Liver (tissue), 9 donors: Measurements from ENCODE around the gene ATP2C2. TPM values are rescaled to one million over a fixed set of nuclear protein-coding genes. Genes with fewer than 3 reads are reported as not detected.

Experiments used
- DNase-seq: peaks from one replicate; pipeline ENCODE4 v3.0.0-alpha.2; 2017; ENCODE audit warnings: low spot score
- H3K27ac ChIP-seq, 2 donors: one replicate each; pipeline ENCODE4 v1.7.0; 2013; ENCODE audit warnings: inconsistent platforms in 2 of 2, low read length in 2 of 2, control low read depth in 1 of 2, low read depth in 1 of 2, mild to moderate bottlenecking in 1 of 2
- H3K27me3 ChIP-seq, 4 donors: one replicate each; pipeline versions ENCODE4 v1.6.1 to v1.7.0; 2013; ENCODE audit warnings: low read length in 3 of 4, inconsistent platforms in 1 of 4, mild to moderate bottlenecking in 1 of 4, moderate library complexity in 1 of 4; ENCODE audit not compliant: control insufficient read depth in 4 of 4, insufficient read depth in 4 of 4
- H3K36me3 ChIP-seq, 4 donors: one replicate each; pipeline versions ENCODE4 v1.6.1 to v1.7.0; 2013; ENCODE audit warnings: low read length in 3 of 4, mild to moderate bottlenecking in 3 of 4, low read depth in 1 of 4, moderate library complexity in 1 of 4; ENCODE audit not compliant: control insufficient read depth in 4 of 4, insufficient read depth in 3 of 4
- H3K4me1 ChIP-seq, 4 donors: one replicate each; pipeline versions ENCODE4 v1.6.1 to v1.7.0; 2013; ENCODE audit warnings: low read length in 3 of 4, mild to moderate bottlenecking in 3 of 4, moderate library complexity in 1 of 4; ENCODE audit not compliant: control insufficient read depth in 4 of 4, insufficient read depth in 4 of 4
- H3K4me3 ChIP-seq, 3 donors: one replicate each; pipeline versions ENCODE4 v1.6.1 to v1.7.0; 2013; ENCODE audit warnings: low read length in 3 of 3, control low read depth in 1 of 3, low read depth in 1 of 3, mild to moderate bottlenecking in 1 of 3
- H3K9ac ChIP-seq, 2 donors: one replicate each; pipeline ENCODE4 v1.7.0; 2013; ENCODE audit warnings: low read length in 2 of 2, mild to moderate bottlenecking in 2 of 2, moderate library complexity in 2 of 2, control low read depth in 1 of 2, low read depth in 1 of 2
- H3K9me3 ChIP-seq, 4 donors: one replicate each; pipeline versions ENCODE4 v1.6.1 to v1.7.0; 2013; ENCODE audit warnings: low read length in 3 of 4; ENCODE audit not compliant: control insufficient read depth in 4 of 4
- FOXA1 ChIP-seq: IDR thresholded peaks from 2 replicates; pipeline ENCODE4 v1.6.1; 2016; ENCODE audit warnings: antibody characterized with exemption
- FOXA2 ChIP-seq: IDR thresholded peaks from 2 replicates; pipeline ENCODE4 v1.6.1; 2016; ENCODE audit warnings: antibody characterized with exemption
- GABPA ChIP-seq, 2 donors: IDR thresholded peaks in 1 of 2; conservative IDR thresholded peaks in 1 of 2; 2 replicates each; pipeline ENCODE4 v1.6.1; 2016; ENCODE audit warnings: antibody characterized with exemption in 2 of 2, mild to moderate bottlenecking in 1 of 2, moderate library complexity in 1 of 2
- HNF4G ChIP-seq: IDR thresholded peaks from 2 replicates; pipeline ENCODE4 v1.6.1; 2016; ENCODE audit warnings: antibody characterized with exemption
- JUND ChIP-seq, 2 donors: IDR thresholded peaks; 2 replicates each; pipeline ENCODE4 v1.6.1; 2016; ENCODE audit warnings: antibody characterized with exemption in 2 of 2
- MAX ChIP-seq: IDR thresholded peaks from 2 replicates; pipeline ENCODE4 v1.6.1; 2016; ENCODE audit warnings: antibody characterized with exemption
- NR2F2 ChIP-seq: IDR thresholded peaks from 2 replicates; pipeline ENCODE4 v1.6.1; 2016; ENCODE audit warnings: antibody characterized with exemption
- RAD21 ChIP-seq, 2 donors: IDR thresholded peaks; 2 replicates each; pipeline ENCODE4 v1.6.1; 2016; ENCODE audit warnings: antibody characterized with exemption in 2 of 2, mild to moderate bottlenecking in 2 of 2
- REST ChIP-seq: IDR thresholded peaks from 2 replicates; pipeline ENCODE4 v1.6.1; 2016; ENCODE audit warnings: antibody characterized with exemption, mild to moderate bottlenecking
- SP1 ChIP-seq: IDR thresholded peaks from 2 replicates; pipeline ENCODE4 v1.6.1; 2018; ENCODE audit warnings: antibody characterized with exemption, mild to moderate bottlenecking
- YY1 ChIP-seq: IDR thresholded peaks from 2 replicates; pipeline ENCODE4 v1.6.1; 2016; ENCODE audit warnings: antibody characterized with exemption, mild to moderate bottlenecking
- WGBS: extraction: QIAGEN DNeasy Blood & Tissue Kit; methylation state at CpG from one replicate; pipeline ENCODE4 v1.1.7; 2013; 5-methylcytosine and 5-hydroxymethylcytosine counted together
- polyA plus RNA-seq, 2 donors: library from polyadenylated mRNA; stranded (reverse) in 1 of 2; unstranded in 1 of 2; fragments of 200-250 nt in 1 of 2; fragments of >200 nt in 1 of 2; fragmentation: Nextera tagmentation in 1 of 2; extraction: Ambion mirVana in 1 of 2; gene quantifications; one replicate each; pipeline versions ENCODE4 v1.2.1 to v1.2.3, GENCODE V29; 2013 to 2015
- total RNA-seq, 2 donors: library from RNA; depleted of rRNA; stranded (reverse); fragments of >200 nt; gene quantifications; one replicate each; pipeline ENCODE4 v1.2.3, GENCODE V29; 2014
- TF ChIP-seq, protein P1 (sequence below): fragments of 150-350 bp; IDR thresholded peaks from 2 replicates; pipeline ENCODE4 v1.5.1; 2017; ENCODE audit warnings: improper control_type of control experiment, low read depth, low read length; ENCODE audit not compliant: missing input control
- TF ChIP-seq, protein P2 (sequence below): IDR thresholded peaks from 2 replicates; pipeline ENCODE4 v1.6.1; 2016; ENCODE audit warnings: antibody characterized with exemption
- donor health status: healthy.
- donor health status: healthy.
- donor health status: healthy.
- donor health status: healthy.
- donor health status: healthy.

Gene ATP2C2
- total and polyA plus RNA-seq, 4 donors = 0.05 to 0.33 (median 0.22) TPM

GRCh38 chr16:84442416-84443145 is 74.2 kb downstream of the ATP2C2 start:
- no peaks in the 10 kb centered on the region for H3K4me1 ChIP-seq
- H3K9me3 ChIP-seq = no peaks in the 10 kb centered on the region
- no peak for DNase-seq
- H3K27me3 ChIP-seq = no peaks in the 10 kb centered on the region
- no peak overlapping the region for H3K27ac ChIP-seq
- no peaks in the 10 kb centered on the region for H3K36me3 ChIP-seq
- H3K4me3 ChIP-seq = no peak overlapping the region
- no peak overlapping the region for H3K9ac ChIP-seq
- TF ChIP-seq GABPA (IDR thresholded peaks at IDR 0.05 in 1 of 2, conservative IDR thresholded peaks at IDR 0.05 in 1 of 2) (no peak), FOXA2 (no peak), RAD21 (IDR thresholded peaks at IDR 0.05) (no peak), JUND (IDR thresholded peaks at IDR 0.05) (no peak)
- WGBS = 84% methylated on average over 19 of the region's 19 CpGs

GRCh38 chr16:84443166-84443802 is 74.9 kb downstream of the ATP2C2 start:
- TF ChIP-seq NR2F2 (no peak), HNF4G (no peak), YY1 (no peak), MAX (no peak), FOXA1 (no peak), JUND (IDR thresholded peaks at IDR 0.05) (no peak), REST (no peak), SP1 (no peak)
- TF ChIP-seq, protein P1, sequence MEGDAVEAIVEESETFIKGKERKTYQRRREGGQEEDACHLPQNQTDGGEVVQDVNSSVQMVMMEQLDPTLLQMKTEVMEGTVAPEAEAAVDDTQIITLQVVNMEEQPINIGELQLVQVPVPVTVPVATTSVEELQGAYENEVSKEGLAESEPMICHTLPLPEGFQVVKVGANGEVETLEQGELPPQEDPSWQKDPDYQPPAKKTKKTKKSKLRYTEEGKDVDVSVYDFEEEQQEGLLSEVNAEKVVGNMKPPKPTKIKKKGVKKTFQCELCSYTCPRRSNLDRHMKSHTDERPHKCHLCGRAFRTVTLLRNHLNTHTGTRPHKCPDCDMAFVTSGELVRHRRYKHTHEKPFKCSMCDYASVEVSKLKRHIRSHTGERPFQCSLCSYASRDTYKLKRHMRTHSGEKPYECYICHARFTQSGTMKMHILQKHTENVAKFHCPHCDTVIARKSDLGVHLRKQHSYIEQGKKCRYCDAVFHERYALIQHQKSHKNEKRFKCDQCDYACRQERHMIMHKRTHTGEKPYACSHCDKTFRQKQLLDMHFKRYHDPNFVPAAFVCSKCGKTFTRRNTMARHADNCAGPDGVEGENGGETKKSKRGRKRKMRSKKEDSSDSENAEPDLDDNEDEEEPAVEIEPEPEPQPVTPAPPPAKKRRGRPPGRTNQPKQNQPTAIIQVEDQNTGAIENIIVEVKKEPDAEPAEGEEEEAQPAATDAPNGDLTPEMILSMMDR = no peak
- TF ChIP-seq, protein P2, sequence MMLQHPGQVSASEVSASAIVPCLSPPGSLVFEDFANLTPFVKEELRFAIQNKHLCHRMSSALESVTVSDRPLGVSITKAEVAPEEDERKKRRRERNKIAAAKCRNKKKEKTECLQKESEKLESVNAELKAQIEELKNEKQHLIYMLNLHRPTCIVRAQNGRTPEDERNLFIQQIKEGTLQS = no peak
- H3K9ac ChIP-seq = no peak overlapping the region
- H3K4me1 ChIP-seq = no peaks in the 10 kb centered on the region
- 24% methylated on average over 15 of the region's 15 CpGs for WGBS
- no peaks in the 10 kb centered on the region for H3K36me3 ChIP-seq
- H3K9me3 ChIP-seq = no peaks in the 10 kb centered on the region
- no peaks in the 10 kb centered on the region for H3K27me3 ChIP-seq
- H3K27ac ChIP-seq = no peak overlapping the region
- no peak for DNase-seq
- H3K4me3 ChIP-seq = no peak overlapping the region
